H1 (cell line): ENCODE data around the gene PGLYRP2. TPM values are rescaled to one million over a fixed set of nuclear protein-coding genes. Genes with fewer than 3 reads are reported as not detected.

ENCODE experiments used
- CTCF ChIA-PET: fragments of 300-600 bp; sonication (Branson Sonifier 250); formaldehyde crosslinking; loops from one replicate; lab custom pipeline; 2021; ENCODE audit not compliant: partially characterized antibody; lab: Charles Lee
- POLR2A ChIA-PET: fragments of 300-600 bp; sonication (Branson Sonifier 250); formaldehyde crosslinking; loops from one replicate; lab custom pipeline; 2021; ENCODE audit warnings: inconsistent platforms; ENCODE audit not compliant: partially characterized antibody; lab: Charles Lee
- DNase-seq, 2 experiments: peaks; one replicate each; pipeline versions ENCODE4 v3.0.0 to v3.0.0-alpha.2; 2010 to 2022; ENCODE audit warnings: low spot score in 2 of 2, low read depth in 1 of 2, mixed read lengths in 1 of 2
- FAIRE-seq: peaks from 2 replicates; lab custom pipeline; 2011; peaks lifted over from hg19 to GRCh38; lab: Jason Lieb, UNC
- H2AFZ ChIP-seq: 2 replicates; pipeline ENCODE4 v1.8.1; 2012; ENCODE audit warnings: low read length, inconsistent platforms
- H2AK5ac ChIP-seq: 2 replicates; pipeline ENCODE4 v1.6.1; 2013; ENCODE audit warnings: low read depth, low read length
- H2BK120ac ChIP-seq: replicated peaks from 2 replicates; pipeline ENCODE3; 2013; ENCODE audit warnings: low read depth, low read length, inconsistent platforms
- H2BK12ac ChIP-seq: 2 replicates; pipeline ENCODE4 v1.6.1; 2013; ENCODE audit warnings: low read depth, low read length
- H2BK15ac ChIP-seq: 2 replicates; pipeline ENCODE4 v1.6.1; 2013; ENCODE audit warnings: low read length
- H2BK20ac ChIP-seq: 2 replicates; pipeline ENCODE4 v1.6.1; 2013; ENCODE audit warnings: low read length
- H2BK5ac ChIP-seq: 2 replicates; pipeline ENCODE4 v1.6.1; 2013; ENCODE audit warnings: low read depth, low read length
- H3K14ac ChIP-seq: 2 replicates; pipeline ENCODE4 v1.6.1; 2013; ENCODE audit warnings: inconsistent platforms; ENCODE audit not compliant: insufficient read length
- H3K18ac ChIP-seq: 2 replicates; pipeline ENCODE4 v1.6.1; 2013; ENCODE audit warnings: low read length; ENCODE audit errors: extremely low read depth
- H3K23ac ChIP-seq: 2 replicates; pipeline ENCODE4 v1.6.1; 2013; ENCODE audit warnings: inconsistent platforms; ENCODE audit not compliant: insufficient read length
- H3K23me2 ChIP-seq: 2 replicates; pipeline ENCODE4 v1.6.1; 2013; ENCODE audit warnings: low read depth, low read length
- H3K27ac ChIP-seq: 2 replicates; pipeline ENCODE4 v1.6.1; 2011; ENCODE audit warnings: low read depth, low read length, inconsistent platforms
- H3K27me3 ChIP-seq, 4 experiments: replicated peaks in 1 of 4; 1 replicate in 1 of 4; 2 replicates in 3 of 4; pipeline versions ENCODE4 v1.6.1 to v1.8.1; 2011 to 2013; ENCODE audit warnings: low read length in 3 of 4, mild to moderate bottlenecking in 3 of 4, inconsistent platforms in 2 of 4, mixed read lengths in 2 of 4, moderate library complexity in 1 of 4; ENCODE audit not compliant: control insufficient read depth in 3 of 4, insufficient read depth in 3 of 4; ENCODE audit errors: extremely low read depth in 1 of 4
- H3K36me3 ChIP-seq, 4 experiments: 2 replicates each; pipeline versions ENCODE4 v1.6.1 to v1.8.1; 2011 to 2013; ENCODE audit warnings: mild to moderate bottlenecking in 4 of 4, low read length in 3 of 4, moderate library complexity in 2 of 4, control low read depth in 1 of 4, inconsistent platforms in 1 of 4; ENCODE audit not compliant: insufficient read depth in 4 of 4, control insufficient read depth in 2 of 4
- H3K4ac ChIP-seq: replicated peaks from 2 replicates; pipeline ENCODE3; 2013; ENCODE audit warnings: low read length, low read depth, mixed read lengths, inconsistent platforms; ENCODE audit not compliant: insufficient read length
- H3K4me1 ChIP-seq, 4 experiments: replicated peaks in 1 of 4; 1 replicate in 1 of 4; 2 replicates in 3 of 4; pipeline versions ENCODE4 v1.6.1 to v1.8.1; 2011 to 2013; ENCODE audit warnings: low read length in 3 of 4, inconsistent platforms in 2 of 4, mixed read lengths in 1 of 4; ENCODE audit not compliant: insufficient read depth in 4 of 4, control insufficient read depth in 3 of 4
- H3K4me2 ChIP-seq, 2 experiments: 2 replicates each; pipeline versions ENCODE4 v1.6.1 to v1.8.1; 2011 to 2013; ENCODE audit warnings: low read depth in 2 of 2, low read length in 2 of 2, control low read depth in 1 of 2, inconsistent platforms in 1 of 2, mild to moderate bottlenecking in 1 of 2; ENCODE audit not compliant: insufficient read depth in 1 of 2
- H3K4me3 ChIP-seq, 4 experiments: fragments of 200-600, 300-600 bp in 1 of 4; sonication (generic), shearing (Covaris generic), sonication (Bioruptor Twin) in 1 of 4; 2 replicates each; pipeline versions ENCODE4 v1.5.1 to v1.8.1; 2011 to 2016; ENCODE audit warnings: low read length in 4 of 4, low read depth in 3 of 4, control low read depth in 2 of 4, inconsistent platforms in 2 of 4, mild to moderate bottlenecking in 2 of 4, mixed read lengths in 1 of 4, moderate library complexity in 1 of 4; ENCODE audit not compliant: insufficient read depth in 2 of 4; ENCODE audit errors: extremely low read depth in 1 of 4
- H3K56ac ChIP-seq: replicated peaks from 2 replicates; pipeline ENCODE3; 2013; ENCODE audit warnings: low read depth, mild to moderate bottlenecking, mixed read lengths, low read length, inconsistent platforms; ENCODE audit not compliant: insufficient read length
- H3K79me1 ChIP-seq: 2 replicates; pipeline ENCODE4 v1.6.1; 2013; ENCODE audit warnings: low read depth, low read length, control low read depth
- H3K79me2 ChIP-seq, 2 experiments: 2 replicates each; pipeline versions ENCODE4 v1.6.1 to v1.8.1; 2012 to 2013; ENCODE audit warnings: low read length in 2 of 2, mild to moderate bottlenecking in 2 of 2, inconsistent platforms in 1 of 2; ENCODE audit not compliant: insufficient read depth in 2 of 2, control insufficient read depth in 1 of 2
- H3K9ac ChIP-seq, 4 experiments: replicated peaks in 1 of 4; 1 replicate in 1 of 4; 2 replicates in 3 of 4; pipeline versions ENCODE4 v1.6.1 to v1.8.1; 2011 to 2013; ENCODE audit warnings: low read depth in 3 of 4, low read length in 3 of 4, control low read depth in 2 of 4, mild to moderate bottlenecking in 2 of 4, moderate library complexity in 2 of 4, inconsistent platforms in 1 of 4; ENCODE audit errors: extremely low read depth in 1 of 4
- H3K9me3 ChIP-seq, 2 experiments: 2 replicates each; pipeline versions ENCODE4 v1.6.1 to v1.8.1; 2012 to 2013; ENCODE audit warnings: mild to moderate bottlenecking in 2 of 2, moderate library complexity in 2 of 2, control low read depth in 1 of 2, inconsistent platforms in 1 of 2, low read depth in 1 of 2, low read length in 1 of 2, mixed read lengths in 1 of 2; ENCODE audit not compliant: insufficient read depth in 2 of 2
- H4K20me1 ChIP-seq, 2 experiments: replicated peaks in 1 of 2; 2 replicates each; pipeline versions ENCODE3 to v1.8.1; 2011 to 2013; ENCODE audit warnings: inconsistent platforms in 2 of 2, low read length in 2 of 2, mild to moderate bottlenecking in 1 of 2; ENCODE audit not compliant: insufficient read depth in 2 of 2, control insufficient read depth in 1 of 2
- H4K5ac ChIP-seq: 2 replicates; pipeline ENCODE4 v1.6.1; 2013; ENCODE audit warnings: low read length, low read depth, mixed read lengths, inconsistent platforms; ENCODE audit not compliant: insufficient read length
- H4K8ac ChIP-seq: 2 replicates; pipeline ENCODE4 v1.8.0; 2013; ENCODE audit warnings: mild to moderate bottlenecking, moderate library complexity, low read length, inconsistent platforms; ENCODE audit not compliant: insufficient read depth; ENCODE audit errors: extremely low read depth
- H4K91ac ChIP-seq: replicated peaks from 2 replicates; pipeline ENCODE3; 2013; ENCODE audit warnings: low read length, mixed read lengths, inconsistent platforms; ENCODE audit not compliant: insufficient read length
- PHF8 ChIP-seq: fragments of 200-600 bp; sonication (generic); conservative IDR thresholded peaks from 2 replicates; pipeline ENCODE4 v1.7.1; 2012; ENCODE audit warnings: low read depth, mild to moderate bottlenecking, inconsistent platforms, low read length, moderate library complexity
- WGBS, 2 experiments: shearing (Covaris generic) in 1 of 2; methylation state at CpG; one replicate each; pipeline versions ENCODE4 v1.1.6 to v1.1.7; 2013 to 2015; ENCODE audit warnings: low lambda C conversion rate in 2 of 2, mixed read lengths in 2 of 2, inconsistent platforms in 1 of 2, low coverage in 1 of 2, missing lambda C conversion rate in 1 of 2; ENCODE audit not compliant: insufficient replicate concordance in 2 of 2, insufficient coverage in 1 of 2, insufficient read length in 1 of 2; ENCODE audit errors: extremely low coverage in 1 of 2, missing lambda C conversion rate in 1 of 2; 5-methylcytosine and 5-hydroxymethylcytosine counted together
- polyA plus RNA-seq, 7 experiments: library from polyadenylated mRNA; depleted of rRNA in 3 of 7; stranded (reverse) in 5 of 7; unstranded in 2 of 7; fragments of >200 nt in 5 of 7; fragments of 200-250 nt in 2 of 7; gene quantifications; 1 replicate in 5 of 7; 2 replicates in 1 of 7; 4 replicates in 1 of 7; pipeline versions ENCODE4 v1.2.1 to v1.2.3, GENCODE V29; 2011 to 2013; ENCODE audit warnings: missing spikeins in 2 of 7, mixed read lengths in 2 of 7
- total RNA-seq: library from RNA; stranded (reverse); fragmentation: NEBNext Ultra II Directional; extraction: Animal tissue kit (Norgen Biotek cat#: 25700); gene quantifications from 2 replicates; pipeline ENCODE4 v1.2.1, GENCODE V29; 2021

Gene PGLYRP2
- total and polyA plus RNA-seq, 2 of the 8 experiments (the other 6 are each of a cell fraction or from before 2014, with no cell fraction given) = not detected

- Histone ChIP-seq H3K27me3 (no peaks in the 10 kb centered on the region), H3K9me3 (peaks cover 3 to 4% of the 10 kb centered on the region in 2 experiments; a peak in 1 of 4 replicates), H3K79me2 (peaks cover 20 to 26% of the 10 kb centered on the region in 2 experiments), H3K23ac (no peak overlapping the region), H3K23me2 (peaks cover 4% of the 10 kb centered on the region; the same call in 1 of the 2 replicates), H2BK20ac (no peak overlapping the region), H3K36me3 (peaks cover 0 to 35% (median 22%) of the 10 kb centered on the region in 4 experiments; a peak in 5 of 8 replicates), H2BK12ac (no peak overlapping the region), H3K4ac (no peak overlapping the region), H2BK15ac (no peak overlapping the region), H4K91ac (no peak overlapping the region), H2AK5ac (no peak overlapping the region), H4K20me1 (peaks cover 4 to 8% of the 10 kb centered on the region in 2 experiments), H3K4me3 (no peak overlapping the region), H3K18ac (no peak overlapping the region), H2AFZ (no peak overlapping the region), H2BK5ac (no peak overlapping the region), H3K56ac (no peak overlapping the region), H3K79me1 (peaks cover 2% of the 10 kb centered on the region; the same call in 1 of the 2 replicates), H3K9ac (no peak overlapping the region), H3K4me1 (peaks cover 0 to 4% (median 3%) of the 10 kb centered on the region in 4 experiments; a peak in 5 of 7 replicates), H3K4me2 (no peak overlapping the region), H4K5ac (no peak overlapping the region), H3K27ac (no peak overlapping the region), H2BK120ac (no peak overlapping the region), H4K8ac (no peak overlapping the region), H3K14ac (no peak overlapping the region)
- no peak for FAIRE-seq
- DNase-seq = no peak
- POLR2A ChIA-PET = interaction anchor here (0.6 to 6.1 kb wide), 10 partner anchors 8 to 89 kb away, joined by 3 to 71 read pairs (median 4); partner anchors contain the start of genes AKAP8 and BRD4
- CTCF ChIA-PET = interaction anchor here (0.9 to 5.1 kb wide), 7 partner anchors 8 to 134 kb away, joined by 3 to 48 read pairs (median 18); no protein-coding TSS in a partner anchor
- no peak for TF ChIP-seq PHF8
- 95% methylated on average over 12 of the region's 12 CpGs; no CpG with 5 or more reads in 1 of the 2 experiments for WGBS, 2 experiments
These were observed 58.1 kb downstream of the PGLYRP2 start for GRCh38 chr19:15421136-15421695.
